H1 (cell line): ENCODE data around the gene KDM6A. TPM values are rescaled to one million over a fixed set of nuclear protein-coding genes. Genes with fewer than 3 reads are reported as not detected.

Source experiments
- CHD2 ChIP-seq: IDR thresholded peaks from 2 replicates; pipeline ENCODE4 v1.6.1; 2012; ENCODE audit warnings: low read length, improper control_type of control experiment
- CTBP2 ChIP-seq: IDR thresholded peaks from 2 replicates; pipeline ENCODE4 v1.7.0; 2011; ENCODE audit warnings: borderline replicate concordance, mild to moderate bottlenecking, moderate library complexity, mixed read lengths, low read length; ENCODE audit not compliant: insufficient read depth, insufficient read length
- HDAC2 ChIP-seq, 2 experiments: fragments of 300-600 bp in 1 of 2; sonication (generic) in 1 of 2; IDR thresholded peaks; 2 replicates each; pipeline ENCODE4 v1.6.1; 2011 to 2012; ENCODE audit warnings: low read depth in 2 of 2, low read length in 2 of 2, mild to moderate bottlenecking in 2 of 2, moderate library complexity in 2 of 2, borderline replicate concordance in 1 of 2, inconsistent platforms in 1 of 2
- KDM1A ChIP-seq: fragments of 200-600, 300-600 bp; sonication (generic); IDR thresholded peaks from 2 replicates; pipeline ENCODE4 v1.7.1; 2016; ENCODE audit warnings: mild to moderate bottlenecking, low read length, borderline replicate concordance
- KDM5A ChIP-seq: fragments of 200-600 bp; IDR thresholded peaks from 2 replicates; pipeline ENCODE4 v1.7.1; 2012; ENCODE audit warnings: mild to moderate bottlenecking, low read length, inconsistent platforms, mixed read lengths
- NANOG ChIP-seq: IDR thresholded peaks from 2 replicates; pipeline ENCODE4 v1.6.1; 2011; ENCODE audit warnings: low read length, low read depth, mild to moderate bottlenecking, inconsistent platforms; ENCODE audit not compliant: insufficient read depth, poor library complexity, severe bottlenecking
- POLR2A ChIP-seq, 2 experiments: IDR thresholded peaks; 1 replicate in 1 of 2; 2 replicates in 1 of 2; pipeline ENCODE4 v1.6.1; 2011; ENCODE audit warnings: low read depth in 2 of 2, low read length in 2 of 2, mild to moderate bottlenecking in 2 of 2; ENCODE audit errors: control extremely low read depth in 1 of 2
- SP4 ChIP-seq: IDR thresholded peaks from 2 replicates; pipeline ENCODE4 v1.6.1; 2012; ENCODE audit warnings: low read length, inconsistent platforms
- SUZ12 ChIP-seq: fragments of 200-600 bp; sonication (generic); IDR thresholded peaks from 2 replicates; pipeline ENCODE4 v1.6.1; 2012; ENCODE audit warnings: mild to moderate bottlenecking, inconsistent platforms, low read length, moderate library complexity, mixed read lengths
- polyA plus RNA-seq, 7 experiments: library from polyadenylated mRNA; depleted of rRNA in 3 of 7; stranded (reverse) in 5 of 7; unstranded in 2 of 7; fragments of >200 nt in 5 of 7; fragments of 200-250 nt in 2 of 7; gene quantifications; 1 replicate in 5 of 7; 2 replicates in 1 of 7; 4 replicates in 1 of 7; pipeline versions ENCODE4 v1.2.1 to v1.2.3, GENCODE V29; 2011 to 2013; ENCODE audit warnings: missing spikeins in 2 of 7, mixed read lengths in 2 of 7
- total RNA-seq: library from RNA; stranded (reverse); fragmentation: NEBNext Ultra II Directional; extraction: Animal tissue kit (Norgen Biotek cat#: 25700); gene quantifications from 2 replicates; pipeline ENCODE4 v1.2.1, GENCODE V29; 2021
- TF ChIP-seq, protein P1 (sequence below): fragments of 300-600 bp; sonication (generic); IDR thresholded peaks from 2 replicates; pipeline ENCODE4 v1.7.1; 2012; ENCODE audit warnings: low read length, moderate library complexity, mild to moderate bottlenecking, inconsistent platforms; ENCODE audit not compliant: insufficient replicate concordance
- TF ChIP-seq, protein P2 (sequence below): IDR thresholded peaks from 2 replicates; pipeline ENCODE4 v1.6.1; 2012; ENCODE audit warnings: inconsistent platforms

Gene KDM6A
- total and polyA plus RNA-seq, 2 of the 8 experiments (the other 6 are each of a cell fraction or from before 2014, with no cell fraction given) = 43.5 to 58.4 TPM

DNA sequence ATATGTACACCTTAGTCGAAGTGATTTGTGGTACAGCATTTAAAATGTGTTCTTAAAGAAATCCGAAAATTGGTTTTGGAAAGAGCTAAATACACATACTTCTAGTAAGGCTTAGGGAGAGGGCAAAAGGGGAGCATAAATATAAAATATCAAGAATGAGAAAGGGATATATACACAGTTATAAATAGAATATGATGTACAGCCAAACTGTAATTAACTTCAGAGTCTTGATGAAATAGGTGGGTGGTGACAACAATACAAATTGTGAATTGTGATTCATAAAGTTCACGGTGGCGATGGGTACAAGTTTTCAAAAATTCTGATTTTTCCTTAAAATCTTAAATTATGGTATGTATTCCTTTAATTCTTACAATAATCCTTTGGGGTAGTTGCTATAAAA is 62.2 kb downstream of the KDM6A start (continued):
- TF ChIP-seq, protein P1, sequence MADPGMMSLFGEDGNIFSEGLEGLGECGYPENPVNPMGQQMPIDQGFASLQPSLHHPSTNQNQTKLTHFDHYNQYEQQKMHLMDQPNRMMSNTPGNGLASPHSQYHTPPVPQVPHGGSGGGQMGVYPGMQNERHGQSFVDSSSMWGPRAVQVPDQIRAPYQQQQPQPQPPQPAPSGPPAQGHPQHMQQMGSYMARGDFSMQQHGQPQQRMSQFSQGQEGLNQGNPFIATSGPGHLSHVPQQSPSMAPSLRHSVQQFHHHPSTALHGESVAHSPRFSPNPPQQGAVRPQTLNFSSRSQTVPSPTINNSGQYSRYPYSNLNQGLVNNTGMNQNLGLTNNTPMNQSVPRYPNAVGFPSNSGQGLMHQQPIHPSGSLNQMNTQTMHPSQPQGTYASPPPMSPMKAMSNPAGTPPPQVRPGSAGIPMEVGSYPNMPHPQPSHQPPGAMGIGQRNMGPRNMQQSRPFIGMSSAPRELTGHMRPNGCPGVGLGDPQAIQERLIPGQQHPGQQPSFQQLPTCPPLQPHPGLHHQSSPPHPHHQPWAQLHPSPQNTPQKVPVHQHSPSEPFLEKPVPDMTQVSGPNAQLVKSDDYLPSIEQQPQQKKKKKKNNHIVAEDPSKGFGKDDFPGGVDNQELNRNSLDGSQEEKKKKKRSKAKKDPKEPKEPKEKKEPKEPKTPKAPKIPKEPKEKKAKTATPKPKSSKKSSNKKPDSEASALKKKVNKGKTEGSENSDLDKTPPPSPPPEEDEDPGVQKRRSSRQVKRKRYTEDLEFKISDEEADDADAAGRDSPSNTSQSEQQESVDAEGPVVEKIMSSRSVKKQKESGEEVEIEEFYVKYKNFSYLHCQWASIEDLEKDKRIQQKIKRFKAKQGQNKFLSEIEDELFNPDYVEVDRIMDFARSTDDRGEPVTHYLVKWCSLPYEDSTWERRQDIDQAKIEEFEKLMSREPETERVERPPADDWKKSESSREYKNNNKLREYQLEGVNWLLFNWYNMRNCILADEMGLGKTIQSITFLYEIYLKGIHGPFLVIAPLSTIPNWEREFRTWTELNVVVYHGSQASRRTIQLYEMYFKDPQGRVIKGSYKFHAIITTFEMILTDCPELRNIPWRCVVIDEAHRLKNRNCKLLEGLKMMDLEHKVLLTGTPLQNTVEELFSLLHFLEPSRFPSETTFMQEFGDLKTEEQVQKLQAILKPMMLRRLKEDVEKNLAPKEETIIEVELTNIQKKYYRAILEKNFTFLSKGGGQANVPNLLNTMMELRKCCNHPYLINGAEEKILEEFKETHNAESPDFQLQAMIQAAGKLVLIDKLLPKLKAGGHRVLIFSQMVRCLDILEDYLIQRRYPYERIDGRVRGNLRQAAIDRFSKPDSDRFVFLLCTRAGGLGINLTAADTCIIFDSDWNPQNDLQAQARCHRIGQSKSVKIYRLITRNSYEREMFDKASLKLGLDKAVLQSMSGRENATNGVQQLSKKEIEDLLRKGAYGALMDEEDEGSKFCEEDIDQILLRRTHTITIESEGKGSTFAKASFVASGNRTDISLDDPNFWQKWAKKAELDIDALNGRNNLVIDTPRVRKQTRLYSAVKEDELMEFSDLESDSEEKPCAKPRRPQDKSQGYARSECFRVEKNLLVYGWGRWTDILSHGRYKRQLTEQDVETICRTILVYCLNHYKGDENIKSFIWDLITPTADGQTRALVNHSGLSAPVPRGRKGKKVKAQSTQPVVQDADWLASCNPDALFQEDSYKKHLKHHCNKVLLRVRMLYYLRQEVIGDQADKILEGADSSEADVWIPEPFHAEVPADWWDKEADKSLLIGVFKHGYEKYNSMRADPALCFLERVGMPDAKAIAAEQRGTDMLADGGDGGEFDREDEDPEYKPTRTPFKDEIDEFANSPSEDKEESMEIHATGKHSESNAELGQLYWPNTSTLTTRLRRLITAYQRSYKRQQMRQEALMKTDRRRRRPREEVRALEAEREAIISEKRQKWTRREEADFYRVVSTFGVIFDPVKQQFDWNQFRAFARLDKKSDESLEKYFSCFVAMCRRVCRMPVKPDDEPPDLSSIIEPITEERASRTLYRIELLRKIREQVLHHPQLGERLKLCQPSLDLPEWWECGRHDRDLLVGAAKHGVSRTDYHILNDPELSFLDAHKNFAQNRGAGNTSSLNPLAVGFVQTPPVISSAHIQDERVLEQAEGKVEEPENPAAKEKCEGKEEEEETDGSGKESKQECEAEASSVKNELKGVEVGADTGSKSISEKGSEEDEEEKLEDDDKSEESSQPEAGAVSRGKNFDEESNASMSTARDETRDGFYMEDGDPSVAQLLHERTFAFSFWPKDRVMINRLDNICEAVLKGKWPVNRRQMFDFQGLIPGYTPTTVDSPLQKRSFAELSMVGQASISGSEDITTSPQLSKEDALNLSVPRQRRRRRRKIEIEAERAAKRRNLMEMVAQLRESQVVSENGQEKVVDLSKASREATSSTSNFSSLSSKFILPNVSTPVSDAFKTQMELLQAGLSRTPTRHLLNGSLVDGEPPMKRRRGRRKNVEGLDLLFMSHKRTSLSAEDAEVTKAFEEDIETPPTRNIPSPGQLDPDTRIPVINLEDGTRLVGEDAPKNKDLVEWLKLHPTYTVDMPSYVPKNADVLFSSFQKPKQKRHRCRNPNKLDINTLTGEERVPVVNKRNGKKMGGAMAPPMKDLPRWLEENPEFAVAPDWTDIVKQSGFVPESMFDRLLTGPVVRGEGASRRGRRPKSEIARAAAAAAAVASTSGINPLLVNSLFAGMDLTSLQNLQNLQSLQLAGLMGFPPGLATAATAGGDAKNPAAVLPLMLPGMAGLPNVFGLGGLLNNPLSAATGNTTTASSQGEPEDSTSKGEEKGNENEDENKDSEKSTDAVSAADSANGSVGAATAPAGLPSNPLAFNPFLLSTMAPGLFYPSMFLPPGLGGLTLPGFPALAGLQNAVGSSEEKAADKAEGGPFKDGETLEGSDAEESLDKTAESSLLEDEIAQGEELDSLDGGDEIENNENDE = no peak
- TF ChIP-seq NANOG (no peak), KDM5A (no peak), KDM1A (no peak), POLR2A (IDR thresholded peaks at IDR 0.05; ENCODE audit: control extremely low read depth in 1 of 2, low read depth in 2 of 2, low read length in 2 of 2) (no peak), SUZ12 (no peak), HDAC2 (IDR thresholded peaks at IDR 0.05; ENCODE audit: borderline replicate concordance in 1 of 2, low read depth in 2 of 2, low read length in 2 of 2) (no peak), CHD2 (no peak), CTBP2 (no peak), SP4 (no peak)
- TF ChIP-seq, protein P2, sequence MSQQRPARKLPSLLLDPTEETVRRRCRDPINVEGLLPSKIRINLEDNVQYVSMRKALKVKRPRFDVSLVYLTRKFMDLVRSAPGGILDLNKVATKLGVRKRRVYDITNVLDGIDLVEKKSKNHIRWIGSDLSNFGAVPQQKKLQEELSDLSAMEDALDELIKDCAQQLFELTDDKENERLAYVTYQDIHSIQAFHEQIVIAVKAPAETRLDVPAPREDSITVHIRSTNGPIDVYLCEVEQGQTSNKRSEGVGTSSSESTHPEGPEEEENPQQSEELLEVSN = no peak
